GM19238 (cell line): ENCODE measurements around the gene MAU2.

ENCODE experiments used
- DNase-seq: peaks from one replicate; pipeline ENCODE4 v3.0.0; 2011; ENCODE audit warnings: low spot score; ENCODE audit not compliant: insufficient read length

Gene MAU2, protein sequence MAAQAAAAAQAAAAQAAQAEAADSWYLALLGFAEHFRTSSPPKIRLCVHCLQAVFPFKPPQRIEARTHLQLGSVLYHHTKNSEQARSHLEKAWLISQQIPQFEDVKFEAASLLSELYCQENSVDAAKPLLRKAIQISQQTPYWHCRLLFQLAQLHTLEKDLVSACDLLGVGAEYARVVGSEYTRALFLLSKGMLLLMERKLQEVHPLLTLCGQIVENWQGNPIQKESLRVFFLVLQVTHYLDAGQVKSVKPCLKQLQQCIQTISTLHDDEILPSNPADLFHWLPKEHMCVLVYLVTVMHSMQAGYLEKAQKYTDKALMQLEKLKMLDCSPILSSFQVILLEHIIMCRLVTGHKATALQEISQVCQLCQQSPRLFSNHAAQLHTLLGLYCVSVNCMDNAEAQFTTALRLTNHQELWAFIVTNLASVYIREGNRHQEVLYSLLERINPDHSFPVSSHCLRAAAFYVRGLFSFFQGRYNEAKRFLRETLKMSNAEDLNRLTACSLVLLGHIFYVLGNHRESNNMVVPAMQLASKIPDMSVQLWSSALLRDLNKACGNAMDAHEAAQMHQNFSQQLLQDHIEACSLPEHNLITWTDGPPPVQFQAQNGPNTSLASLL

DNA sequence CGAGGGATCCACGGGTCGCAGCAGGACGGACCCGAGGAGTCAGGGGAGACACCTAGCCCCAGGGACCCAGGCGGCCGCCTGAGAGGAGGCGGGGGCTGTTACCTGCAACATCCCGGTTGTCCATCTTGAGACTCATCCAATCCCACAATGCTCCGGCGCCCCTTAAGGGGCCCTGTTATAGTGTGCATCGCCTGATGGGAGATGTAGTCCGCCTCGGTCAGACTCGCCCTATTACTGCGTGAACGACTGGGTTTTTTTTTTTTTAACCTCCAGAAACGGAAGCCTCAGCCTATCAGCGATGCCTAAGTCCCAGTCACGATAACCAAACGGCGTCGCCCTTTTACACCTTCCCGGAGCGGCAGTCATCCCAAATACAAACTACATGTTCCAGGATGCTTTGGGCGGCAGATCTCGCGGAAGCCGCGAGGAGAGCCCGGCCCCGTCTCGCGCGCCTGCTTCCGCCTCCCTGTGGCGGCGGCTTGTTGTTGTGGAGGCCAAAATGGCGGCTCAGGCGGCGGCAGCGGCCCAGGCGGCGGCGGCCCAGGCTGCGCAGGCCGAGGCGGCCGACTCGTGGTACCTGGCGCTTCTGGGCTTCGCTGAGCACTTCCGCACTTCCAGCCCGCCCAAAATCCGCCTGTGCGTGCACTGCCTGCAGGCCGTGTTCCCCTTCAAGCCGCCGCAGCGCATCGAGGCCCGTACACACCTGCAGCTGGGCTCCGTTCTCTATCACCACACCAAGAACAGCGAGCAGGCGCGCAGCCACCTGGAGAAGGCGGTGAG, at the start of gene MAU2, which contains the start of gene SUGP1:
Gene MAU2 (plus strand): TSS at position 469 of the 780 bp plus-strand sequence. CDS start 31 bp downstream, at position 500.
Gene SUGP1 (minus strand): TSS at position 149 of the 780 bp plus-strand sequence. CDS start 13 bp downstream, at position 136.
- DNase-seq: peak; percentile 94

- DNase-seq: no peak
Observed at GRCh38 chr19:19271828-19272599, 48.6 kb upstream of the MAU2 start.

GRCh38 chr19:19274146-19274545, 46.5 kb upstream of the MAU2 start:
- no peak for DNase-seq

DNA sequence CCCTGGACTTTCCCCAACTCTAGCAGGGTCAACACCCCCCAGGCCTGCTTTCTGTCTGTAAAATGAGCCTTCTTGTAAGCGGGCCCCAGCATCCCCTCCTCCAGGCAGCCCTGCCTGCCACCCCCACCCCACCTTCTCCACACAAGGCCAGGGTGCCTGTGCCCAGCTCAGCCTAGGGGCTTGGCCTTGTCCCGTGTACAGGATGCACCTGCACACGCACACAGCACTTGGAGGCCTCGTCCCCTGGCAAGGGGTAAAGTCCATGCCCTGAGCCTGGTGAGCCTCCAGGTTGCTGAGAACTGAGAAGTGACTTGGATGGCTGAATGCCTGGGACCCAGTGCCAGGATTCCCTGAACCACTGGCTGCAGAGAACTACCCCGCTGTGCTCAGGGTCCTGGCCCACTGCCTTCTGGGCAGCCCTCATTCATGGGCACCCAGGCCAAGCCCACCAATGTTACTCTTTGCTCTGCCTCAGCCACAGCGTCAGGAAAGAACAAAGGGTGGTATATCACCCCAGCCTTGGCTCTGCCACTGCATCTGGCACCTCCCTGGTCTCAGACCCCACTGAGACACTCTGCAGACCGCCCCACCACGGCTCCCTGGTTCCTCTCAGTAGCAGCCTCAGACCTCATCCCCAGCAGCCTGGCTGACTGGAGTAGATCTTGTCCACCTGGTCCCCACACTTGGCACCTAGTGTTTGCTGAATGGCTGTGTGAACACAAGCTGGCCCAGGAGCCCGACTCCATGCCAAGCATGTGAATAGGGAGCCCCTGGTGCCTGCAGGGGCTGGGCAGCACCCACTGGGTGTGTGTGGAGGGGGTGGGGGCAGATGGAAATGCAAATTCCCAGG, 45.7 kb upstream of the MAU2 start:
- peak; percentile 2 for DNase-seq

- DNase-seq: no peak
Observed at GRCh38 chr19:19276386-19276785, 44.2 kb upstream of the MAU2 start.

GRCh38 chr19:19276851-19277250, 43.8 kb upstream of the MAU2 start:
- no peak for DNase-seq

DNA sequence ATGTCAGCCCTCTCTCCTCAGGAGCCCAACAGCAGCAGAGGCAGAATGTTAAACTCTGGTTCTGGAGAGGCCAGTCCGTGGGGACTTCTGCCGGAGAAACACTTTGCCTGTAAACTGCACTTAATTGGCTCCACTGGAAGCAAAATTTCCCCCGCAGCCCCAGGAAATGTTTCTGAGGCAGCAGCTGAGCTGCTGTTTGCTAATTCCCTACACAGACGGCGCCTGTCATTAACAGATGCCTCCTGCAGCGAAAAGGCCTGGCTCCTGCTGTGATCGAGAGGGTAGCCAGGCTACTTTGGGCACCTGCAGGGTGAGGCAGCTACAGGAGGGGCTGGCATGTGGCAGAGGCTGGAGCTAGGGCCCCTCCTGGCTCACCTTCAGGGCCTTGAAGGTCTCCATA, 42.3 kb upstream of the MAU2 start:
- DNase-seq: no peak

GRCh38 chr19:19279062-19279612, 41.5 kb upstream of the MAU2 start:
- no peak for DNase-seq

DNA sequence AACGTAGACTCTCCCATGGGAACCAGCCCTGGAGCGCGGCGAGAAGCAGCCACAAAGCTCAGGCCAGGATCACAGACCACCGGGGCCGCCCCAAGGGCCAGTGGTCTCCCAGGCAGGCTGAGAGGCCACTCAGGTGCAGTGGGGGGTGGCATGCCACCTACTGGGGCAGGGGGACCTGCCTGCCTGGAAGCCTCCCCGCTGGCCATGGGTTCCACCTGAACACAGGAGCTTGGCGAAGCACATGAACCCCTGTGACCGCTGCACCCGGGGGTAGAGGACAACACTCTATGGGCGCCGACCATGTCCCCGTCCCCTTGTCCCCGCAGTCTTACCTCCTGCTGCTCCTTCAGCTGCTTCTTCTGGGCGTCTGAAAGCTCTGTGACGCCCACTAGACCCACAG, 40.8 kb upstream of the MAU2 start:
- no peak for DNase-seq

GRCh38 chr19:19280561-19280960, 40.1 kb upstream of the MAU2 start:
- no peak for DNase-seq

- DNase-seq: no peak
Observed at GRCh38 chr19:19285686-19286085, 34.9 kb upstream of the MAU2 start.

DNA sequence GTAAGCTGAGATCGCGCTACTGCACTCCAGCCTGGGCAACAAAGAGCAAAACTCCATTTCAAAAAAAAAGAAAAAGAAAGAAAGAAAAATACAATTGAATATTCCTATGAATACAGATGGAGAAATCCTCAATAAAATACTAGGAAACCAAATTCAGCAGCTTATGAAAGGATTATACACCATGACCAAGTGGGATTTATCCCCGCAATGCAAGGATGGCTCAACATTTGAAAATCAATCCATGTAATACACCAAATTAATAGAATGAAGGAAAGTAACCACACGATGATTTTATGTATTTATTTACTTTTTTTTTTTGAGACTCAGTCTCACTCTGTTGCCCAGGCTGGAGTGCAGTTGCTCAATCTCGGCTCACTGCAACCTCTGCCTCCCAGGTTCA, 28.0 kb upstream of the MAU2 start:
- DNase-seq: no peak

GRCh38 chr19:19294914-19295313, 25.7 kb upstream of the MAU2 start:
- no peak for DNase-seq

DNA sequence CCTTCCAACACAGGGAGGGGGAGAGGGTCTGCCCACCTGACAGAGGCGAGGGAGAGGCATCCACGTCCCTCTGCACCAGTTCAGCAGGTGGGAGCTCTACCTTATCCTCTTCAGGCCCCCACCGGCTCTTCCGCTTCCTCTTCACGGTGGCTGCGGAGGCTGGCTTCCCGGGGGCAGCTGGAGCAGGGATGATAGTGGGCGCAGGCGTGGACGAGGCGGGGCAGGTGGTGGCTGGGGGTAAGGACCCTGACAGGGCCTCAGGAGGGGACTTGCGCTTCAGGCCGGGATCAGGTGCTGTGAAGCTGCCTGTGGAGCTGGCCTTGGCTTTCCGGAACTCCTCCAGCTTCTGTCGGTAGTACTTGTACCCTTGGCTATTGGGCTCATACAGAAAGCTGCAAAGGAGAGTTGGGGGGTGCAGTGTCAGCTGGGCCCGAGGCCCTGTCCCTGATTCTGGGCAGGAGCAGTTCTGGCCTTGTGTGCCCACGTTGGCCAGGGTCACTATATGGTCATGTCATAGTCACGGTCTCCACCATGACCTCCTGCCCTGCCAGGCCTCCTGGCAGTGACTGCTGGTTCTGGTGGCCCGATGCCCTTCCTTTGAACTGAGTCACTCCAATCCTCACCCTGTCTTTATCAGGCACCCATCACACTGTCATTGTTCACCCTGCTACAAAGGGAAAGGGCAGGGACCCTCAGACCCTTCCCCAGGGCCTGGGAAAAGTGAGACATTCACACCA, 23.5 kb upstream of the MAU2 start:
- DNase-seq: no peak

DNA sequence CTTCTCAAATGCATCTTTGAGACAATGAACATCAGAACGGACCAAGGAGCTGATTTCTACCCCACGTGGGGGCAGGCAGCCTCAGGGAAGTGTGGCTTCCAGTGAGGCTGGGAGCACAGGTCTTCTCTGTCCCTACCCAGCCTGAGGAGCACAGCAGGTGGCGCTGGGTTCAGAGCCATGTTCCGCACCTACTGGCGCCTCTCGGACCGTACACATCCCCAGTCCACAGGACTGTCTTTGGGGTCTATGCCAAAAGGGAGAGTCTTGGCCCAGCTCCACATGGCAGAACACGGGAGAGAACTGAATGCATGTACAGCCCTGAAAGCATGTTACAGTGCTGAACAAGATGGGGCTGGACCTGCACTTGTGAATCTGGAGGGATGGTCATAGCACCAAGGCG, 22.9 kb upstream of the MAU2 start:
- DNase-seq: no peak

GRCh38 chr19:19300613-19301012, 20.0 kb upstream of the MAU2 start:
- DNase-seq: no peak

- DNase-seq: no peak
Observed at GRCh38 chr19:19303411-19303810, 17.2 kb upstream of the MAU2 start.

GRCh38 chr19:19304186-19304965, 16.3 kb upstream of the MAU2 start:
- no peak for DNase-seq

DNA sequence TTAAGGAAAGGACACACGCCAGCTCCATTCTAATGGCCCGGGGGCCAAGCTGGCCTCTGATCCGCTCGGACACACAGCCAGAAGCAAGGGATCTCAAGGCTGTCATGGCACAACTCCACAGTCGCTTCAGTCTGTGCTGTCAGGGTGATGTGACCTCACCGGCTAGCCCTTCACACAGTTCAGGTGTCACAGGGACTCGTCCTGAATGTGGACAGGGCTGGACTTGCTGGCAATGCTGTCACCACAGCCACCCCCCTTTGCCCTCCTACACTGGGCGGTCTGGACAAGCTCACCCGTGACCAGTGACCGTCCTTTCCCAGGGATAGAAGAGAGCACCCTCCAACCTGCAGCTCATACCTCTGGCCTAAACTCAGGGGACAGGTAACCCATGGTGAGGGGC, 15.6 kb upstream of the MAU2 start:
- DNase-seq: no peak
